Fibroblast of the aortic adventitia (primary cell): ENCODE results near the gene FKRP. TPM values are rescaled to one million over a fixed set of nuclear protein-coding genes. Genes with fewer than 3 reads are reported as not detected.

Experiments
- DNase-seq: peaks from one replicate; pipeline ENCODE4 v3.0.0-alpha.2; 2010; ENCODE audit warnings: low read depth
- H3K4me3 ChIP-seq: 2 replicates; pipeline ENCODE4 v1.5.1; 2011; ENCODE audit warnings: low read depth, mild to moderate bottlenecking, control low read depth, low read length, moderate library complexity
- CTCF ChIP-seq: IDR thresholded peaks from 2 replicates; pipeline ENCODE4 v1.5.1; 2011; ENCODE audit warnings: mild to moderate bottlenecking, low read length, control low read depth, inconsistent platforms; ENCODE audit not compliant: insufficient read depth
- total RNA-seq: library from RNA; depleted of rRNA; stranded (reverse); fragments of >200 nt; gene quantifications from 2 replicates; pipeline ENCODE4 v1.2.3, GENCODE V29; 2012; ENCODE audit warnings: low replicate concordance

Gene FKRP
- total RNA-seq: 11.8 and 13.2 TPM in 2 replicates

- no peak for DNase-seq
- no peak for TF ChIP-seq CTCF
- peak within 1 kb of the TSS; percentile 95 for H3K4me3 ChIP-seq
Observed at GRCh38 chr19:46745521-46746280, at the start of gene FKRP. Gene FKRP (plus strand): TSS chr19:46746057. CDS start chr19:46755451, 9,394 bp downstream.

GRCh38 chr19:46696866-46697203, 49.0 kb upstream of the FKRP start:
- no peak for DNase-seq
- TF ChIP-seq CTCF: no peak
- H3K4me3 ChIP-seq: no peak overlapping the region

- H3K4me3 ChIP-seq: no peak overlapping the region
- no peak for TF ChIP-seq CTCF
Observed at GRCh38 chr19:46697204-46697960, 48.5 kb upstream of the FKRP start.

GRCh38 chr19:46698395-46699321, 47.2 kb upstream of the FKRP start:
- no peak for TF ChIP-seq CTCF
- no peak for DNase-seq
- no peak overlapping the region for H3K4me3 ChIP-seq

More at GRCh38 chr19:46697204-46697960, 48.5 kb upstream of the FKRP start:
- peak; percentile 51 for DNase-seq

GRCh38 chr19:46700704-46701103, 45.2 kb upstream of the FKRP start:
- no peak for TF ChIP-seq CTCF
- H3K4me3 ChIP-seq: no peak overlapping the region
- no peak for DNase-seq

GRCh38 chr19:46704379-46705076, 41.3 kb upstream of the FKRP start:
- peak; percentile 95 for TF ChIP-seq CTCF
- DNase-seq: peak; percentile 44

More at GRCh38 chr19:46704379-46705076, 41.3 kb upstream of the FKRP start:
- no peak overlapping the region for H3K4me3 ChIP-seq
